ENCODE data around the gene MORN1. TPM values are rescaled to one million over a fixed set of nuclear protein-coding genes. Genes with fewer than 3 reads are reported as not detected.

MORN1 gene
- total and polyA plus RNA-seq, 9 of the 15 experiments (the other 6 are each of a cell fraction or from before 2014, with no cell fraction given): 0.24 to 9.3 (median 4.2) TPM

DNA sequence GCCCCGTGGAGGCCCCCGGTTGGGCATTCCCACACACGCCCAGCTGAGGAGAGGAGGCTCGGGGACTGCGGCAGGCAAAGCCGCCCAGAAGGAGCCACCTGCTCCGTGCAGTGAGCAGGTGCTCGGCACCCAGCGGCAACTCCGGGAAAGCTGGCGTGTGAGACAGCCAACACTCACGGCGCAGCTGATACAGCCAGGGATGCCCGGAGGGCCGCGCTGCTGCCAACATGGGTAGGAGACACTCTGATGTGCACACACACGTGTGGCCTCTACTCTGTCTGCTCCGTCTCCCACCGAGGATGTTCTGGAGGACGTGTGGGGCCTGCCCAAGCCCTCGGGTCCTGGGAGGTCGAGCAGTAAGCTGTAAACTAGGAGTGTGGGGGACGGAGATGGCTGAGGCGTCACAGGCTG lies 12.9 kb downstream of the MORN1 start:
- FAIRE-seq (no peak), DNase-seq (ENCODE audit: extremely low read depth in 1 of 4, low spot score in 3 of 4) (no peak), ATAC-seq (no peak)
- Histone ChIP-seq H3K27me3 (ENCODE audit: control insufficient read depth in 2 of 2, insufficient read depth in 2 of 2, low read length in 2 of 2) (peaks cover 48 to 79% of the 10 kb centered on the region in 2 experiments; a peak in 4 of 5 replicates), H3K36me3 (ENCODE audit: control insufficient read depth, insufficient read depth, low read length) (no peaks in the 10 kb centered on the region), H3K9me3 (replicated peaks; ENCODE audit: control insufficient read depth, insufficient read depth, low read depth, low read length) (no peaks in the 10 kb centered on the region), H3K79me2 (ENCODE audit: control insufficient read depth, insufficient read depth, low read length) (no peaks in the 10 kb centered on the region), H3K27ac (ENCODE audit: extremely low read depth, low read depth, low read length) (no peak overlapping the region), H3K4me1 (replicated peaks in 1 of 2; ENCODE audit: control insufficient read depth in 2 of 2, insufficient read depth in 2 of 2, low read length in 2 of 2) (peaks cover 0 to 63% of the 10 kb centered on the region in 2 experiments; a peak in 2 of 5 replicates), H3K4me3 (no peak overlapping the region), H3K4me2 (ENCODE audit: insufficient read depth, low read length) (no peak overlapping the region), H3K9me1 (ENCODE audit: control insufficient read depth, insufficient read depth, low read length) (no peaks in the 10 kb centered on the region), H3K9ac (ENCODE audit: insufficient read depth in 1 of 2, low read depth in 2 of 2, low read length in 2 of 2) (peak overlapping the region in 1 of 2 experiments; percentile 57; a peak in 2 of 4 replicates), H2AFZ (ENCODE audit: low read depth, low read length) (no peak overlapping the region), H4K20me1 (replicated peaks; ENCODE audit: control insufficient read depth, insufficient read depth, low read length) (peaks cover 17% of the 10 kb centered on the region)
- intact Hi-C loops (cut with micrococcal nuclease) (loop anchor here (10.0 kb wide), 1 partner anchor 64 kb away; no protein-coding TSS in a partner anchor), in situ Hi-C loops (cut with MboI) (loop anchor here (10.0 kb wide), 1 partner anchor 184 kb away; the partner anchor contains the start of gene FAAP20)
- TF ChIP-seq FIP1L1 (IDR thresholded peaks at IDR 0.05; ENCODE audit: low read depth, low read length, poor library complexity, severe bottlenecking): no peak
- TF ChIP-seq, protein P1, sequence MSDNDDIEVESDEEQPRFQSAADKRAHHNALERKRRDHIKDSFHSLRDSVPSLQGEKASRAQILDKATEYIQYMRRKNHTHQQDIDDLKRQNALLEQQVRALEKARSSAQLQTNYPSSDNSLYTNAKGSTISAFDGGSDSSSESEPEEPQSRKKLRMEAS (CRISPR knock-in tag; IDR thresholded peaks at IDR 0.05): peak; percentile 26; the same call in 1 of the 2 replicates
- no TSS peak for BruUV-seq (replicated peaks)
- POLR2A ChIA-PET: interaction anchor here (1.1 to 1.3 kb wide), 3 partner anchors 13 to 246 kb away, joined by 4 to 5 read pairs (median 4); partner anchors contain the start of genes MORN1 and RER1
- CTCF ChIA-PET (ENCODE audit: low intra/inter-chr PET ratio): interaction anchor here (1.6 kb wide), 1 partner anchor 183 kb away, joined by 4 read pairs; no protein-coding TSS in a partner anchor
- WGBS (ENCODE audit: insufficient coverage, low coverage, missing lambda C conversion rate): 19% methylated on average over 24 of the region's 24 CpGs

Data from K562 (cell line).